ENCODE measurements around the gene UBE2J2. TPM values are rescaled to one million over a fixed set of nuclear protein-coding genes. Genes with fewer than 3 reads are reported as not detected.
"Not testable (repeated sequence)": the region's sequence is repeated elsewhere in the genome, so short reads cannot be mapped to it uniquely, and the experiment has no call there.

UBE2J2 gene
- total and polyA plus RNA-seq, 4 donors: 36.0 to 57.4 (median 47.1) TPM

GRCh38 chr1:1318777-1319645 lies 45.4 kb upstream of the UBE2J2 start:
- ATAC-seq (ENCODE audit: insufficient read depth, low FRiP score) (no peak), DNase-seq (no peak)
- Histone ChIP-seq H3K4me1 (ENCODE audit: control insufficient read depth in 5 of 5, insufficient read depth in 5 of 5, low read length in 5 of 5) (peaks cover 0 to 9% (median 7%) of the 10 kb centered on the region in 5 donors), H3K27me3 (ENCODE audit: control insufficient read depth in 3 of 3, insufficient read depth in 3 of 3, low read length in 2 of 3) (no peaks in the 10 kb centered on the region), H3K9me3 (ENCODE audit: control insufficient read depth in 4 of 4, insufficient read depth in 3 of 4, low read length in 3 of 4) (no peaks in the 10 kb centered on the region), H3K9ac (ENCODE audit: insufficient read depth in 1 of 2, low read length in 2 of 2) (no peak overlapping the region), H3K36me3 (ENCODE audit: control insufficient read depth in 4 of 4, insufficient read depth in 4 of 4, low read length in 4 of 4) (peaks cover 0 to 44% (median 16%) of the 10 kb centered on the region in 4 donors), H3K4me3 (no peak overlapping the region), H3K27ac (ENCODE audit: low read depth in 1 of 2, low read length in 1 of 2) (peak overlapping the region in 1 of 2 donors; percentile 78)
- TF ChIP-seq, protein P1, sequence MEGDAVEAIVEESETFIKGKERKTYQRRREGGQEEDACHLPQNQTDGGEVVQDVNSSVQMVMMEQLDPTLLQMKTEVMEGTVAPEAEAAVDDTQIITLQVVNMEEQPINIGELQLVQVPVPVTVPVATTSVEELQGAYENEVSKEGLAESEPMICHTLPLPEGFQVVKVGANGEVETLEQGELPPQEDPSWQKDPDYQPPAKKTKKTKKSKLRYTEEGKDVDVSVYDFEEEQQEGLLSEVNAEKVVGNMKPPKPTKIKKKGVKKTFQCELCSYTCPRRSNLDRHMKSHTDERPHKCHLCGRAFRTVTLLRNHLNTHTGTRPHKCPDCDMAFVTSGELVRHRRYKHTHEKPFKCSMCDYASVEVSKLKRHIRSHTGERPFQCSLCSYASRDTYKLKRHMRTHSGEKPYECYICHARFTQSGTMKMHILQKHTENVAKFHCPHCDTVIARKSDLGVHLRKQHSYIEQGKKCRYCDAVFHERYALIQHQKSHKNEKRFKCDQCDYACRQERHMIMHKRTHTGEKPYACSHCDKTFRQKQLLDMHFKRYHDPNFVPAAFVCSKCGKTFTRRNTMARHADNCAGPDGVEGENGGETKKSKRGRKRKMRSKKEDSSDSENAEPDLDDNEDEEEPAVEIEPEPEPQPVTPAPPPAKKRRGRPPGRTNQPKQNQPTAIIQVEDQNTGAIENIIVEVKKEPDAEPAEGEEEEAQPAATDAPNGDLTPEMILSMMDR (IDR thresholded peaks at IDR 0.05; ENCODE audit: control extremely low read depth, extremely low read depth): no peak
- 90 to 93% methylated on average over 35 to 36 of the region's 36 CpGs for WGBS, 2 donors

DNA sequence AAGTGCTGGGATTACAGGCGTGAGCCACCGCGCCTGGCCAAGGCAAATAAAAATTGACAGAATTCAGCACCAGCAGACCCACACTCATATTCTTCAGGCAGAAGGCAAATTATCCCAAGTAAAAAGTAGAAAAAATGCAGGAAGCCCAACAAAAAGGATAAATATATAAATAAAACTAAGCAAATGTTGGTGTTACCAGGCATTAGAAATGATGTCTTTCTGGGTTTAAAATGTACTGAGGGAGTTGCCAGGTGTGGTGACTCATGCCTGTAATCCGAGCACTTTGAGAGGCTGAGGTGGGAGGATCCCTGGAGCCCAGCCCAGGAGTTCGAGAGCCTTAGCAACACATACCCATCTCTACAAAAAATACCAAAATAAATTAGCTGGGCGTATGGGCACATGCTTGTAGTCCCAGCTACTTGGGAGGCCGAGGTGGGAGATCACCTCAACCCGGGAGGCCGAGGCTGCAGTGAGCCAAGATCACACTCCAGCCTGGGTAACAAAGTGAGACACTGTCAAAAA lies 44.5 kb upstream of the UBE2J2 start:
- H3K9ac ChIP-seq (ENCODE audit: insufficient read depth in 1 of 2, low read length in 2 of 2): no peak overlapping the region
- H3K9me3 ChIP-seq (ENCODE audit: control insufficient read depth in 4 of 4, insufficient read depth in 3 of 4, low read length in 3 of 4): no peaks in the 10 kb centered on the region
- no peaks in the 10 kb centered on the region for H3K27me3 ChIP-seq (ENCODE audit: control insufficient read depth in 3 of 3, insufficient read depth in 3 of 3, low read length in 2 of 3)
- DNase-seq: peak in 2 of 3 donors; percentile 31 to 49
- peaks cover 0 to 7% (median 2%) of the 10 kb centered on the region in 5 donors for H3K4me1 ChIP-seq (ENCODE audit: control insufficient read depth in 5 of 5, insufficient read depth in 5 of 5, low read length in 5 of 5)
- no peak overlapping the region for H3K4me3 ChIP-seq
- ATAC-seq (ENCODE audit: insufficient read depth, low FRiP score): peak; percentile 66
- 67 to 88% methylated on average over 9 of the region's 9 CpGs for WGBS, 2 donors
- TF ChIP-seq, protein P1 (IDR thresholded peaks at IDR 0.05; ENCODE audit: control extremely low read depth, extremely low read depth): no peak
- H3K27ac ChIP-seq (ENCODE audit: low read depth in 1 of 2, low read length in 1 of 2): peak overlapping the region in 1 of 2 donors; percentile 35
- peaks cover 0 to 52% (median 16%) of the 10 kb centered on the region in 4 donors for H3K36me3 ChIP-seq (ENCODE audit: control insufficient read depth in 4 of 4, insufficient read depth in 4 of 4, low read length in 4 of 4)

DNA sequence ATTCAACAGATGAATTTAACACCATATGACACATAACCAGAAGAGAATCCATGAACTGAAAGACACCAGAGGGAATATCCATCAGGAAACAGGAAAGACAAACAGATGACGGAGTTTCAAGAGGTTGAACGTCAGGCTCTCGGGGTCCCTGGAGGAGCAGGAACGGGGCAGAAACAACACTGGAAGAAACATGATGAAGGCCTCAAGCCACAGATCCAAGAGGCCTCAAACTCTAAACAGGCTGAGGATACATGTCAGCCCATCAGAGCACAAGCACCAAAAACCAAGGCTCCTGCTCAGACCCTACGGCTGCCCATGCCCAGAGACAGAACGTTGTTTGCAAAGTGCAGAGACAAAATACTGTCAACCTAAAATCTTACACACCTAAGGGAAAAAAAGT lies 43.8 kb upstream of the UBE2J2 start:
- no peak for DNase-seq
- 87 to 94% methylated on average over 6 of the region's 6 CpGs for WGBS, 2 donors
- Histone ChIP-seq H3K4me3 (no peak overlapping the region), H3K9ac (ENCODE audit: insufficient read depth in 1 of 2, low read length in 2 of 2) (no peak overlapping the region), H3K27ac (ENCODE audit: low read depth in 1 of 2, low read length in 1 of 2) (peak overlapping the region in 1 of 2 donors; percentile 35), H3K9me3 (ENCODE audit: control insufficient read depth in 4 of 4, insufficient read depth in 3 of 4, low read length in 3 of 4) (no peaks in the 10 kb centered on the region), H3K36me3 (ENCODE audit: control insufficient read depth in 4 of 4, insufficient read depth in 4 of 4, low read length in 4 of 4) (peaks cover 0 to 60% (median 19%) of the 10 kb centered on the region in 4 donors), H3K4me1 (ENCODE audit: control insufficient read depth in 5 of 5, insufficient read depth in 5 of 5, low read length in 5 of 5) (peaks cover 0 to 4% (median 0%) of the 10 kb centered on the region in 5 donors), H3K27me3 (ENCODE audit: control insufficient read depth in 3 of 3, insufficient read depth in 3 of 3, low read length in 2 of 3) (no peaks in the 10 kb centered on the region)
- ATAC-seq (ENCODE audit: insufficient read depth, low FRiP score): no peak
- TF ChIP-seq, protein P1 (IDR thresholded peaks at IDR 0.05; ENCODE audit: control extremely low read depth, extremely low read depth): no peak

GRCh38 chr1:1316199-1316598 lies 42.5 kb upstream of the UBE2J2 start:
- H3K36me3 ChIP-seq (ENCODE audit: control insufficient read depth in 4 of 4, insufficient read depth in 4 of 4, low read length in 4 of 4): peaks cover 0 to 65% (median 23%) of the 10 kb centered on the region in 4 donors

More at GRCh38 chr1:1316199-1316598, 42.5 kb upstream of the UBE2J2 start:
- not testable (repeated sequence) for H3K9ac ChIP-seq (ENCODE audit: insufficient read depth in 1 of 2, low read length in 2 of 2); H3K27ac ChIP-seq (ENCODE audit: low read depth in 1 of 2, low read length in 1 of 2); DNase-seq; H3K4me1 ChIP-seq (ENCODE audit: control insufficient read depth in 5 of 5, insufficient read depth in 5 of 5, low read length in 5 of 5); ATAC-seq (ENCODE audit: insufficient read depth, low FRiP score); H3K4me3 ChIP-seq; H3K27me3 ChIP-seq (ENCODE audit: control insufficient read depth in 3 of 3, insufficient read depth in 3 of 3, low read length in 2 of 3); H3K9me3 ChIP-seq (ENCODE audit: control insufficient read depth in 4 of 4, insufficient read depth in 3 of 4, low read length in 3 of 4)
- 93 to 97% methylated on average over 8 of the region's 8 CpGs for WGBS, 2 donors
